DMS153 treated with DMSO at 0.1 percent for 48 hours (cell line): ENCODE results near the gene DZIP3.

Experiments used
- DNase-seq: peaks from one replicate; lab custom pipeline; 2025; ENCODE audit not compliant: unreplicated experiment; lab: John Stamatoyannopoulos, UW

The DZIP3 gene

GRCh38 chr3:108589081-108589997 lies at the start of gene DZIP3, which contains the start of gene CIP2A:
DZIP3 (plus strand) TSS chr3:108589722; CDS start chr3:108605407, 15,685 bp downstream.
CIP2A (minus strand) TSS chr3:108589438; CDS start chr3:108589375, 63 bp downstream.
- peak; percentile 93 for DNase-seq

GRCh38 chr3:108546247-108546646 lies 43.3 kb upstream of the DZIP3 start:
- DNase-seq = no peak

GRCh38 chr3:108546692-108547091 lies 42.8 kb upstream of the DZIP3 start:
- no peak for DNase-seq

GRCh38 chr3:108548304-108548703 lies 41.2 kb upstream of the DZIP3 start:
- no peak for DNase-seq

GRCh38 chr3:108548886-108549285 lies 40.6 kb upstream of the DZIP3 start:
- DNase-seq = no peak

GRCh38 chr3:108552267-108553159 lies 37.0 kb upstream of the DZIP3 start:
- peak; percentile 63 for DNase-seq

GRCh38 chr3:108554229-108554628 lies 35.3 kb upstream of the DZIP3 start:
- no peak for DNase-seq

GRCh38 chr3:108554913-108555571 lies 34.5 kb upstream of the DZIP3 start:
- no peak for DNase-seq

- DNase-seq = no peak
Observed at GRCh38 chr3:108555966-108556581, 33.4 kb upstream of the DZIP3 start.

GRCh38 chr3:108562565-108562964 lies 27.0 kb upstream of the DZIP3 start:
- DNase-seq = no peak

- no peak for DNase-seq
Observed at GRCh38 chr3:108564564-108564963, 25.0 kb upstream of the DZIP3 start.

- no peak for DNase-seq
Observed at GRCh38 chr3:108565506-108565905, 24.0 kb upstream of the DZIP3 start.

GRCh38 chr3:108566599-108566998 lies 22.9 kb upstream of the DZIP3 start:
- DNase-seq = no peak

- DNase-seq = no peak
Observed at GRCh38 chr3:108569336-108569735, 20.2 kb upstream of the DZIP3 start.

GRCh38 chr3:108578064-108578463 lies 11.5 kb upstream of the DZIP3 start:
- no peak for DNase-seq

GRCh38 chr3:108588601-108589000 lies 921 bp upstream of the DZIP3 start:
- no peak for DNase-seq

GRCh38 chr3:108589998-108590323 lies 439 bp downstream of the DZIP3 start:
- no peak for DNase-seq

- DNase-seq = peak; percentile 4
Observed at GRCh38 chr3:108590460-108590859, 938 bp downstream of the DZIP3 start.

- DNase-seq = no peak
Observed at GRCh38 chr3:108595321-108595720, 5.8 kb downstream of the DZIP3 start.

GRCh38 chr3:108598375-108598774 lies 8.9 kb downstream of the DZIP3 start:
- DNase-seq = no peak
